ENCODE measurements around the gene MGRN1. TPM values are rescaled to one million over a fixed set of nuclear protein-coding genes. Genes with fewer than 3 reads are reported as not detected.

MGRN1 gene
- total RNA-seq, 1 donor from 2014 or later = 21.6 TPM

GRCh38 chr16:4675864-4676786 lies 51.5 kb downstream of the MGRN1 start:
- DNase-seq = no peak

DNA sequence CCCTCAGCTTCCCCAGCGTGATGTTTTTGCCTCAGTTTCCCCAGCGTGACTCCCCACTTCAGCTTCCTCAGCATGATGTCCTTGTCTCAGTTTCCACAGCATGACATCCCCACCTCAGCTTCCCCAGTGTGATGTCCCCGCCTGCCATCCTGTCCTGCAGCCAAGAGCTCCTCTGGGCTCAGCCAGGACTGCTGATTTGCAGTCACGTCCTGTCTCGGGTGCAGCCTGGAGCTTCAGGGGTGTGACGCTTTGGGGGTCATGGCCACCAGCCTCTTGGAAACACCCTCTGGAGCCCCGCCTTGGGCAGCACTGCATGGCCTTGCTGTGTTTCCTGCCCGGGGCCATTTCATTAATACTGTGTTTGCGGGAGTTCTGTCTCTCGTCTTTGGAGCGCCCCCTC lies 52.2 kb downstream of the MGRN1 start:
- DNase-seq = no peak

- no peak for DNase-seq
Measured at GRCh38 chr16:4677390-4677789, 52.8 kb downstream of the MGRN1 start.

GRCh38 chr16:4677994-4678393 lies 53.4 kb downstream of the MGRN1 start:
- no peak for DNase-seq

GRCh38 chr16:4678596-4678995 lies 54.0 kb downstream of the MGRN1 start:
- no peak for DNase-seq

DNA sequence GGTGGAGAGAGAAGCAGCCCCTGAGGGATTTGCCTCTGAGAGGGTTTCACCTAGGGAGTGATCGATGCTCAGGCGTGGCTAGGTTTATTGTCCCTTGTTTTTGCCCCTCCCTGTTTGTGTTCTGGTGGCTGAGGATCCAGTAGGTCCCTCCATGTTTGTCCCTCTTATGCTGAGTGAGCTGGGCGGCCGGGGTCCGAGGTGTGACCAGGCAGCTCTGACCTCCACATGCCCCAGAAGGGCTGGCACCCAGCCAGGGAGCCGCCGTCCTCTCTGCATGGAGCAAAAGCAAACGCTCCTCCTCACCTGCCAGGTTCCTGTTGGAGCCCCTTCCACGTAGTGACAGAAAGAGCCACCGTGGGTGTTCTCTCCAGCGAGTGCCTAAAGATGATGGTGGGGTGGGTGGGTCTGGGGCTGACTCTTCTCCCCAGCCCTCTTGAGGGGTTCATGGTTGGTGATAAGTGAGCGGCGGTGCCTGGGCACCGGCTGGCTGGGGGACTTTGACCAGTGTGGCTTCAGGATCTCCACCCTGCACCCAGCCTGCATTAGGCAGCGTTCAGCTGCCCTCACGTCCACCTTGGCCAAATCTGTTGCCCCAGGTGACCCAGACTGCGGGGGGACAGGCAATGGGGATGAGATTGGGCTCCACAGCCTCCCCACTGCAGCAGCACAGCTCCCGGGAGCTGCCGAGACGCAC lies 54.7 kb downstream of the MGRN1 start:
- DNase-seq = no peak

DNA sequence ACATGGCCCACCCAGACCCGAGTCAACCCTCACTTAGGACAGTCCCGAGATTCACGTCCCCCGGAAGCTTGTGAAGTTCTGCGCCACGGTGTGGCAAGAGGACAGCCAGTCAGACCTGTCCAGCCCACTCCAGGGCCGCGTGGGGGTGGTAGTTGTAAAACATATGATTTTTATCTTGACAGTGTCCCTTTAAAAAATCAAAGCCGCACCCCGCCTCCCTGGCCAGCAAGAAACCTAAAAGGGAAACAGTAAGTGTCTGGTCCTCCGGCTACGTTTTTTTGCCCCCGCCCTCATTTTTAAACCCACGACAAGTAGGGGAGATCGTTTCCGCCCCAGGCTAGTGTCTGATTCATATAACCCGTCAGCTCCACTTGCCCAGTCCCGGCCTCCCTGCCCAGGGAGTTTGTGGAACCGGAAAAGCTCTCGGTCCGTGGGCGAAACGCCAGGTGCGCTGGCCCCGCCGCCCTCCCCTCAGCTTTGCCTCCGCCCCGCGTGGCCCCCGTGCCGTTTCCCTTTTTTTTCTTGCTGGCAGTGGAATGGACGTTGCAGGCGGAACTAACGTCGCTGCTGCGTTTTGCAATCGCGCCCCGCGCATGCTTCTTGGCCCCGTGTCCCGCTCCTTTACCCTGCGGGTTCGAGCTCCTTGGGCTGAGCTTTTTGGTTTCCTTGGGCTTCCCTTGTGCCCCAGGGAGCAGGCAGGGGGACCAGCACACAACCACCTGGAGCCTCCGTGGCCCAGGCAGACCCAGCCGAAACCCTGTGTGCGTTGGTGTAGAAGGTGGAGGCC lies 55.4 kb downstream of the MGRN1 start:
- DNase-seq = no peak

DNA sequence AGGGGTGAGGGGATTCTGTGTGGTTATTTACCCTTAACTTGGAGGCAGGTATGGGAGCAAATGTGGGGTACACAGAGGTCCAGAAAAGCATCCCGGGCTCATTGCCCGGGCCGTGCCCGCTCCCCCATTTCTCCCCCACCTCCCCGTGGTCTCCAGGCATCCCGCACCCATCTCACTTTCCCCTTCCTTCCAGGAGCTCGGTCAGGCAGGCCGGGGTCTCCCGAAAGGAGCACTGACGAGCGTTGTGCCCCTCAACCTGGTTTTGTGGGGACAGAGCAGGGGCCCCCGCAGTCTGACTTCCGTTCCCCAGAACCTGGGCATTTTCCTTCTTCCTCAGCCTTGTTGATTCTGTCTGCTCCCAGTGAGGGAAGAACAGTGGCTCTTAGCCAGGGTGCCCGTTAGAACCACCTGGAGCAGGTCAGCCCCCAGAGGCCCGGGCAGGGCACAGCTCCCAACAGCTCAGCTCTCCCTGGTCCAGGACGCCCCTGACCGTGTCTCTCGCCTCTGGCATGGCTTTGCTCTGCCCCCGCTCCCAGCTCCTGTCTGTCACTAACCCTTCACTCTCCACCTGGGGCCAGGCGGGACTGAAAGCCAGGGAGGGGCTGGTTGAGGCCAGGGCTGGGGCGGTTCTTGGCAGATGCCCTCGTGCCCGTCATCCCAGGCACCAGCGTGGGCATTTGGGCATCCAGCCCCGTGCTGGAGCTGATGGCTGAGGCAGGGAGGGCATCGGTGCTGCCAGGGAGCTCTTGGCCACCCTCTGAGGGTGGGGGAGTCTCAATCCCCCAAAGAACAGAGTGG lies 56.2 kb downstream of the MGRN1 start:
- DNase-seq = no peak

DNA sequence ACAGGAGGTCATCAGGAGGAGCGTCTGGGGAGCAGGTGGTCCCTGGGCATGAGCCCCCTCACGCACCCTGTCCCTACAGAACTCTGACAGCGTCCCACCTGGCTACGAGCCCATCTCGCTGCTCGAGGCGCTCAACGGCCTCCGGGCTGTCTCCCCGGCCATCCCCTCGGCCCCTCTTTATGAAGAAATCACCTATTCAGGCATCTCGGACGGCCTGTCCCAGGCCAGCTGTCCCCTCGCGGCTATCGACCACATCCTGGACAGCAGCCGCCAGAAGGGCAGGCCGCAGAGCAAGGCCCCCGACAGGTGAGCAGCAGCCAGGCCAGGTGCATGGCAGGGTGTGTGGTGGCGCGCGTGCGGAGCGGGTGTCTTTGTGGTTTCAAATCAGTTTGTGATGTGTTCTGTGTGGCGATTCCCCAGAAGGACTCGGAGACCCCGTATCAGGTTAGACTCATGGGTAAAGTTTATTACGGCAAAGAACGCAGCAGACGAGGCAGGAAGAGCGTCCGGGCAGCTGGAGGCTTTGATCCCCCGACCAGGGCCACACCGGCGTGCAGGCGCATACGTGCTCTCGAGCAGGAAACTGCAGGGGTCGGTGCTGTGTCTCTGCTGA lies 57.0 kb downstream of the MGRN1 start:
- no peak for DNase-seq

- no peak for DNase-seq
Measured at GRCh38 chr16:4682084-4682591, 57.5 kb downstream of the MGRN1 start.

DNA sequence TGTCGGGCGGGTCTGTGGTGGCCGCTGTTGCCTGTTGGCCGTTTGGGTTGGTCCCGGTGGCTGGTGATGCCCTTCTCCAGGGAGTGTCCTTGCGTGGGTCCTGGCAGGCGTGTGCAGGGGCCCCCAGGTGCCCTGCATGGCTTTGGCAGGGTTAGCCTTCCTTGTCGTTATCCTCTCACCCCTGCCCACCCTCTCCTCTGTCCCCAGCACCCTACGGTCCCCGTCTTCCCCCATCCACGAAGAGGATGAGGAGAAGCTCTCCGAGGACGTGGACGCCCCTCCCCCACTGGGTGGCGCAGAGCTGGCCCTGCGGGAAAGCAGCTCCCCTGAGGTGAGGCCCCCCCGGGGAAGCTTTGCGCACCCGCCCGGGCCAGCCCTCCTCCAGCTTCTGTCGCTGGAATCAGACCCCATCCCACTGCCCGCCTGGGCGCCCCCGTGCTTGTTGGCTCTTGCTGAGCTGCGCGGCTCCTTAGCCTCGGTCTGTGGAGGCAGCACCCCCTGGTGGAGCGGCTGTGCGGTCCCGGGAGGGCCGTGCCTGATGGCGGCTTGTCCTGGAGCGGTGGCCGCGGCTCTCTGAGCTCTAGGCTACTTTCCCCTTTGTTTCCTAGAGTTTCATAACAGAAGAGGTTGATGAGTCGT lies 58.1 kb downstream of the MGRN1 start:
- no peak for DNase-seq

DNA sequence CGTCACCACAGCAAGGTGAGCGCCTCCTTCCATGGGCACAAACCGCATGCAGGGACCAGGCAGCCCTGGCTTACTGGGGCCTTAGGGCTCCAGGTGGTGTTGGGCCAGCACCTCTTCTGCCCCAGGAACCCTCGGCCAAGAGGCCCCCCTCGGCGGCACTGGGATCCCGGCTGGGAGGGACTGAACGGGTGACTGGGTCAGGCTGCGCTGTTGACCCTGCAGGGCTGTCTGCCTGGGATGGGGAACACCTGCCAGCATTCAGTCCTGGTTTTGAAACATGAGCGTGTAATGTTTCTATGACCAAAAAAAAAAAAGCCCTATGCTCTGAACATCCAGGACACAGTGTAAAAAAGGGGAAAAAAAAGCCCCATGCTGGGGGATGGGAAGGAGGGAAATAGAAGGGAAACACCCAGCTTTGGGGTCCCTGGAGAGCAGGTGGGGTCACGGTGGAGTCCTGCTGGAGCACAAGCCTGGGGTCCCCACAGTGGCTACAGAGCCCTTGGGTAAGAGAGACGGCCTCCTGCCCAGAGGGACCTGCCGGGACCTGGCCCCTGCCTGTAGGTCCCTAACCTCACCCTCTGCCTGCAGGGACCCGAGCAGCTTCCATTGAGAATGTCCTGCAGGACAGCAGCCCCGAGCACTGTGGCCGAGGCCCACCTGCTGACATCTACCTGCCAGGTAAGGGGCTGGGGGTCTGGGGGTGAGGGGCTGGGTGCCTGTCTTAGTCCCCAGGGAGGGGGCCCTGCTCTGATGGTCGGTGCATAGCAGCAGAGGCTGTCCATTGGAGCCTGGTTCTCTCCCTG lies 58.8 kb downstream of the MGRN1 start:
- DNase-seq = no peak

DNA sequence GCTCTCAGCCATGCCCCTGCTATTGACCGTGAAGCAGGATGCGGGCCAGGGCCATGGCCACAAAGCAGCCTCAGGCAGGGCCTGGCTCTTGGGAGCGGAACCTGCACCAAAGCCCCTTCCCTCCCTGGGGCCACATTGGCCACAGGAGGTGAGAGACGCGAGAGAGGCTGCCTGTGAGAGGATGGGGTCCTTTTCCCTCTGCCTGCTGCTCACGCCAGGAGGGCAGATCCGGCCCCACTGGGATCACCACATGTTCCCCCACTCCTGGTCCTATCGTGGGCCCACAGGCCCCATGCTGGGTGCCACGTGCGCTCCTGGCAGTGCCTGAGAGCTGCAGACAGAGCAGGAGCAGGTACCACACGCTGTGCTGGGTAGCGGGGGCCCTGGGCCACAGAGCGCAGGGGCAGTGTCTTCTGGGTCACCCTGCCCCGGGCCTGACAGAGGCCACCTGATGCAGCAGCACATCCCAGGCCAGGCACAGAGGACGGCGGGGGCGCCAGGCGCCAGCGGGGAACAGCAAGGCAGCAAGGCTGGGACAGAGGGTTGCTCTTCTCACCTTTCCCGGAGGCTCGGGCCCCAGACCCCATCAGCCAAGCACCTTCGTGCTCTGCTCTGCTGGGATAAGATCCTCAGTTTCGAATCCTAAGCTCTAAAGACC lies 59.6 kb downstream of the MGRN1 start:
- DNase-seq = no peak

DNA sequence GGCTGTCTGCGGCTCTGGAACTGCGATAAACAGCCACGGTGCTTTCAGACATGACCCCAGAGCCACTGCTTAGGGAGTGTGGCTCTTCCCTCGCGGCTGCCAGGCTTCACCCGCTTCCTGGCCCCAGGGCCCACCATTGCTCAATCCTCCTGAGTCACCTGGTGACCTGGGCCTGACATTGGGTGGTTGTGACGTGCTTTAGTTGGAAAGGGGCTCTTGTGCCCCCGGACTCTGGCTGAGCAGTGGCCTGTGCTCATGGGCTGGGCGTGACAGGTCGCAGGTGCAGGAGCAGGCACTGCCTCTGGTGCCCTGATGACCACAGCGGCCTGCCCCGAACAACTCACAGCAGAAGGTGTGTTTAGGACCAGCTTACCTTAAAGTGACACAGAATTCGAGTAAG lies 60.1 kb downstream of the MGRN1 start:
- DNase-seq = no peak

GRCh38 chr16:4685292-4685691 lies 60.7 kb downstream of the MGRN1 start:
- no peak for DNase-seq

GRCh38 chr16:4685776-4686496 lies 61.3 kb downstream of the MGRN1 start:
- no peak for DNase-seq

DNA sequence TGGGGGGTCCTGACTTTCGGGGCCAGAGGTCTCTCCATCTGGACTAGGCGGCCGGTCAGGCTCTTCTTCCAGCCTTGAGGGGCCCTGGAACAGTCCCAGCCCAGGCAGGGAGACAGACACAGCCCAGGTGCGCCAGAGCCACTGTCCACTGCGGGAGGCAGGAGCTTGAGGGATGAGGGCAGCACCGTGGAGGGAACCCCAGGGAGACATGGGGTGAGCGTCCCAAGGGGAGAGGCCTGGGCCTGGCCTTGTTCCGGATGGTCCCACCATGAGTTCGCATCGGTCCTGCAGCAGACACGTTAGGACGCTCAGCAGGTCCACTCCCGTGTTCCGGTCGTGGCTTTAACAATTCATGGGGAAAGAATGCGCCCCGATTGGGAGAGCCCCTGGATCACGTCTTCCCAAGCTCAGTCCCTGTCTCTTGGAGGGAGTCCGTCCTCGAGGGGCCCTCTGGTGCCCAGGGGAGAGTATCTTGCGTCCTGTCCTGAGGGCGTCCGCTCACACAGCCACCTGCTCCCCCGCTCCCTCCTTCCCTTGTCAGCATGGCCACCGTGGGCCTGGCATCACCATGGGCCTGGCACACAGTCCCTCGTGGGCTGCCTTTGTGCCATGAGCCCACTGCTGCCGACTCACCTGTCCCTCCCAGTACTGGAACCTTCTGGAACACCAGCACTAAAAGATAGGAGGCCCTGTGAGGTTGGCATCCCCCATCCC lies 62.0 kb downstream of the MGRN1 start:
- DNase-seq = no peak

GRCh38 chr16:4687416-4687815 lies 62.8 kb downstream of the MGRN1 start:
- no peak for DNase-seq
